ENCODE data around the gene REX1BD. TPM values are rescaled to one million over a fixed set of nuclear protein-coding genes. Genes with fewer than 3 reads are reported as not detected.
"Not testable (repeated sequence)": the region's sequence is repeated elsewhere in the genome, so short reads cannot be mapped to it uniquely, and the experiment has no call there.

REX1BD gene
- total RNA-seq, 2 experiments from 2014 or later: 73.0 to 85.2 TPM

DNA sequence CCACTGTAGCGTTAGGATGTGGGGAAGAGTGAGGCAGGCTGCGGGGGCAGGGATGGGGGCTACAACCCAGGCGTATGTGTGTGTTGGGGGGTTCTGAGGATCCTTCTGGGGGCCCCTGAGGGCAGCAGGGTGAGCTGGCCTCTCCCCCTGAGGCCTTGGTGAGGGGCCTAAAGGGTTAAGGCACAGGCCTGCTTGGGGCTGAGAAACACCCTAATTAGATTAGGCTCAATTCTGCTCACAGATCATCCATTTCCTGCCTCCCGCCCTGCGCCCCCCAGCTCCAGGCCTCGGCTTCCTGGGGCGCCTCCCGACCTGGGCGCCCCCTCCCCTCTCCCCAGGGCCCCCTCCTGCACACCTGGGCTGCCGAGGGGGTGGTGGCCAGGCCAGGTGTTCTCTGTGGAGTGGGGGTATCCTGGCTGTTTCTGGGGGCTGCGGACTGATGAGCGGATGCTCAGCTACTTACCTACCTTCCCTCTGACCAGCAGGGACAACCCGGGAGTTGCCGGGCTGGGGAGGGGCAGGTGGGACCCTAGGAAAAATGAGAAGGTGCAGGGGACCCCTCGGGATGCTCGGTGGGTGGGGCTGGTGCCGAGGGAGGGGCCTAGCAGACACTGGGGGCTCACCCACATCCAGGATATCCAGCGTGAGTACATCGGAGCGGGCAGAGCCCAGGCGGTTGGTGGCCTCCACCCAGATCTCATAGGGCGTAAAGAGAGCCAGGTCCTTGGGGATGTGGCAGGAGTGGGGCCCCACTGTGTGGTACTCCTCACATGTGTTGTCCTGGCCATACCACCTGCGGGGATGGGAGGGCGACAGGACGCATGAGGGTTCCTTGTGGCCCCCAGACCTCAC lies 9.4 kb downstream of the REX1BD start:
- H3K36me3 Mint-ChIP-seq (ENCODE audit: low read depth): no peaks in the 10 kb centered on the region
- H3K4me1 Mint-ChIP-seq: peaks cover 15% of the 10 kb centered on the region
- no peak overlapping the region for H3K4me3 Mint-ChIP-seq
- no peak for DNase-seq
- ChIA-PET POLR2A (no interaction called here), CTCF (interaction anchor here (1.7 kb wide), 1 partner anchor 9 kb away, joined by 5 read pairs; the partner anchor contains the start of gene REX1BD)
- H3K27me3 Mint-ChIP-seq: peaks cover 32% of the 10 kb centered on the region
- H3K27ac Mint-ChIP-seq: no peak overlapping the region
- no peaks in the 10 kb centered on the region for H3K9me3 Mint-ChIP-seq

DNA sequence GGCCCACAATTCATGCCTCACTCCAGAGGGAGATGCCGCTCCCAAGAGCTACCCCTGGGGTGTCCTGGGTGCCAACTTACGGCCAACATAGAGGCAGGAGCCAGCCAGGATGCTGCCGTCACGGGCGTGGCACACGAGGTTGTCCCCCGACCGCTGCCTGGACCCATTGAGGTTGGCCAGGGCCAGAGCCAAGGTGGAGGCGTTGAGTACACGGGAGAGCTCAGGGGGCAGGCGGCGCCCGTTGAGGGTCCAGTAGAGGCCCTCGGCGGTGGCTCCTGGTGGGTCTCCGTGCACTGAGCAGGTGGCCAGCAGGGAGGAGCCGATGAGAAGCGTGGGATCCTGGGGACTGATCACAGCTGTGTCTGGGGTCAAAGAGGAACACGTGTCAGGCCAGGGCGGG lies 10.9 kb downstream of the REX1BD start:
- H3K9me3 Mint-ChIP-seq: no peaks in the 10 kb centered on the region
- peaks cover 39% of the 10 kb centered on the region for H3K27me3 Mint-ChIP-seq
- POLR2A ChIA-PET: no interaction called here

DNA sequence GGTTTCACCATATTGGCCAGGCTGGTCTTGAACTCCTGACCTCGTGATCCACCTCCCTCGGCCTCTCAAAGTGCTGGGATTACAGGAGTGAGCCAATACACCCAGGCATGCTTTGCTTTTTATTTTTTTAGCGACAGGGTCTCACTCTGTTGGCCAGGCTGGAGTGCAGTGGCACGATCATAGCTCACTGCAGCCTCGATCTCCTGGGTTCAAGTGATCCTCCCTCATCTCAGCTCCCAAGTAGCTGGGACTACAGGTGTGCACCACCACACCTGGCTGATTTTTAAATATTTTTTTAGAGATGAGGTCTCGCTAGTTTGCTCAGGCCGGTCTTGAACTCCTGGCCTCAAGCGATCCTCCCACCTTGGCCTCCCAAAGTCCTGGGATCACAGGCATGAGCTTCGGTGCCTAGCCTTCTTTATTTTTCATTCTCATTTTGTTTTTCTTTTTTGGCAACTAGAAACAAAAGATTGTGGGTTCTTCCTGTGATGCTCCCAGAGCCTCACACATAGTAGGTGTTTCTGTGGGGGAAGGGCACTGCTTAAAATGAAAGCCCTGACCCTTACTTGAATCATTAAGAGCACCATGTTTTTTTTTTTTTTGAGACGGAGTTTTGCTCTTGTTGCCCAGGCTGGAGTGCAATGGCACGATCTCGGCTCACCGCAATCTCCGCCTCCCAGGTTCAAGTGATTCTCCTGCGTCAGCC lies 12.2 kb downstream of the REX1BD start:
- CTCF ChIA-PET: interaction anchor here (0.7 to 1.3 kb wide), 2 partner anchors 8 to 54 kb away, joined by 3 to 6 read pairs; no protein-coding TSS in a partner anchor
- H3K4me1 Mint-ChIP-seq: peaks cover 10% of the 10 kb centered on the region
- H3K9me3 Mint-ChIP-seq; H3K36me3 Mint-ChIP-seq (ENCODE audit: low read depth); H3K27ac Mint-ChIP-seq; H3K4me3 Mint-ChIP-seq; DNase-seq; POLR2A ChIA-PET: not testable (repeated sequence)
- H3K27me3 Mint-ChIP-seq: peaks cover 42% of the 10 kb centered on the region

More for the DNA sequence above, 10.9 kb downstream of the REX1BD start:
- DNase-seq: no peak
- CTCF ChIA-PET: interaction anchor here (0.7 to 1.3 kb wide), 4 partner anchors 11 to 88 kb away, joined by 3 read pairs; partner anchors contain the start of gene REX1BD
- Mint-ChIP-seq H3K4me1 (peaks cover 16% of the 10 kb centered on the region), H3K27ac (no peak overlapping the region), H3K36me3 (ENCODE audit: low read depth) (no peaks in the 10 kb centered on the region), H3K4me3 (no peak overlapping the region)

DNA sequence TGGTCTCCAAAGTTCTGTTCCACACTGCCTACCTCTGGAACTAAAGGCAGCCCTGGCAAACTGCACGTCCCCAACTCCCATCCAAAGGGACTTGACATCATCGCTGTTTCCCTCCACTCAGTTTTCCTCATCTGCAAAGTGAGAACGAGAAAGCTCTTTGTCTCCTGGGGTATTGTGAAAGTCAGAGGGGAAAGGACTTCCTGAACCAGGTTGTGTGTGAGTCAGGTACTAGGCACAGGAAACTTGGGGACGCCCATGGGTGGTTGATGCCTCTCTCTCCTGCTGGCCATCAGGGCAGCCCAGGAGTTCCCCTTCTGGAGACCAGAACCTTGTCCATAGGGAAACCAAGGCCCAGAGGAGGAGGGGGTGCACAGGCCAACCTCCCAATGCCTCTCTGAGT lies 13.3 kb downstream of the REX1BD start:
- no peak for DNase-seq
- POLR2A ChIA-PET: no interaction called here
- Mint-ChIP-seq H3K27ac (no peak overlapping the region), H3K9me3 (no peaks in the 10 kb centered on the region), H3K4me1 (peaks cover 7% of the 10 kb centered on the region), H3K27me3 (peaks cover 37% of the 10 kb centered on the region), H3K36me3 (ENCODE audit: low read depth) (no peaks in the 10 kb centered on the region), H3K4me3 (no peak overlapping the region)
- CTCF ChIA-PET: interaction anchor here (0.6 to 1.1 kb wide), 2 partner anchors 10 to 574 kb away, joined by 3 read pairs; no protein-coding TSS in a partner anchor

DNA sequence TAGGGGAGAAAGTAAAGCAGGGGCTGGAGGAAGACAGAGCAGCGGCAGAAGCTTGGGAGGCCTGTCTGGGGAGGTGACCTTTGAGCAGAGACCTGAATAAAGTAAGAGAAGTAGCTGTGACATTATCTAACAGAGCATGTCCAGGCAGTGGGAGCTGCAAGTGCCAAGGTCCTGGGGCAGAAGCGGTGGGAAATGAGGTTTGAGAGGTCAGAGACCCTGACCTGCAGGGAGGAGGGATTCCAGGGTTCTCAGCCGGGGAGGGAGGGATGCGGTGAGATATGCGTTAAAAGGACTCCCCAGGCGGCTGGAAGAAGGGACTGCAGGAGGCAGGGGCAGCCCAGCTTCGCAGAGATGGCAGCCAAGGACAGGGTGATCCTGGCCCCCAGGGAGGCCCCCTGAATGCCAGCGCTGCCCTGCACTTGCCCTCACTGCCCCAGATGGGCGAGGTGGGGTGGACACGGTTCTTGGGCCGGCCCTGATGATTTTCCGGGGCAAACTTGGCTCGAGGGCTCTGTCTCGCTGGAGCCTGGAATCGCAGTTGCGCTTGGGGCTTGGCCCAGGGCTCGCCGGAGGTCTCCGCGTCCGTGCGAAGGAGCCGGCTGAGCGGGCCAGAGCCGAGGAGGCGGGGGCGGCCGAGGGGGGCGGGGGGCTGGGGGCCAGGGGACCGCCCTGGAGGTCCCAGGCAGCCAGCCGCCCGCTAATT lies 14.8 kb downstream of the REX1BD start:
- peaks cover 5% of the 10 kb centered on the region for H3K4me1 Mint-ChIP-seq
- POLR2A ChIA-PET: no interaction called here
- DNase-seq: no peak
- peaks cover 51% of the 10 kb centered on the region for H3K27me3 Mint-ChIP-seq
- CTCF ChIA-PET: interaction anchor here (0.6 kb wide), 1 partner anchor 862 kb away, joined by 3 read pairs; no protein-coding TSS in a partner anchor
- no peaks in the 10 kb centered on the region for H3K36me3 Mint-ChIP-seq (ENCODE audit: low read depth)
- H3K27ac Mint-ChIP-seq: no peak overlapping the region
- H3K9me3 Mint-ChIP-seq: no peaks in the 10 kb centered on the region
- H3K4me3 Mint-ChIP-seq: no peak overlapping the region

DNA sequence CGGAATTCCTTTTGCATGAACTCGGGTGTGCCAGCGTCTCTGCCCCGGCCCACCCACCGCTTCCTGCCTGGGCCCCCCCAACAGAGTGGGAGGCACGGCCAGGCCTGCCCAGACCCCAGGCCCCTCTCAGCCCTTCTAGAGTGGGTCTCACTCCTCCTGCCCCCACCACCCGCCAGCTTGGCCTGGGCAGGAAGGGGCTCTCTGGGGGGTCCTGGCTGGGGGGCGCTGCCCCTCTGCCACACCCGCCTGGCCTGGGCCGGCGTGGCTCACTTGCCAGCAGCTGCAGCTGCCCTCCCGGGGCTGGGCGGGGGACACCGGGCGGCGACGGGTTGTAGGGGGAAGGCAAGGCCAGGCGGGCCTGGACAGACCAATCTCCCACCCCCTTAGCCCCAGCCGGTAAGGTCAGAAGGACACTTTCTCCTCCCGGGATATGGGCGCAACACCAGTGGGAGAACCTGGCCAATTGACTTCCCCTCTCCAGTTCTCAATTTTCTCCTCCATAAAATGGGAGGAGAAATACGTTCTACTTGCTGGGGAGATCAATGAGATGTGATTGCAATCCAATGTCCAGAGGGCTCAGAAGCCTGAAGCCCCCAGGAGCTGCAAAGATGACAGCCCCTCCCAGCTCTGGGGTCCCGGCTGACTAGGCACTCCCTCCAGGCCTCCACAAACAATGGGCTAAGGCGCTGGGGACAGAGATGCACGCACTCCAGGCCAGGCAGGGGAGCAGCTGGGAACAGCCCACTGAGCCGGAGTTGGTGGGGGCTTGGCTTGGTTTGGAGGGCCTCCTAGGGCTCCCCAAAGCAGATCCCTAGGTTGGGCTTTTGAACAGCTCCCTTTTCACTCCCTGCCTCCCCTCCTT lies 15.6 kb downstream of the REX1BD start:
- CTCF ChIA-PET: interaction anchor here (0.8 kb wide), 1 partner anchor 15 kb away, joined by 3 read pairs; no protein-coding TSS in a partner anchor

DNA sequence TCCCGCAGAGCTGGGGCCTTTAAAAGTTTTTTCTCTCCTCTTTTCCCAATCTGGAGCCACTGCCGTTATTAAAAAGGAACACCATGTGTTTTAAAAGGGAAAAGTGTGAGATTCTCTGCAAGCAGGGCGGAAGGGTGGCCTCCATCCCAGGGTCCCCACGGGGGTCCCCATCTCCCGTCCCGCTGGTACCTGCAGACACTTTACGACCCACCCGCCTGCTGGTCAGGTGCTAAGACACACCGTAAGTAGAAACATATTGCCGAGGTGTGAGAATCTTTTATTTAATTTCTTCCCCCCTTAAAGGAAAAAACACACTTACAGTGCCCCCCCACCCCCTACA lies 16.2 kb downstream of the REX1BD start:
- no peaks in the 10 kb centered on the region for H3K36me3 Mint-ChIP-seq (ENCODE audit: low read depth)
- H3K27me3 Mint-ChIP-seq: peaks cover 65% of the 10 kb centered on the region
- H3K4me3 Mint-ChIP-seq: no peak overlapping the region
- no peak overlapping the region for H3K27ac Mint-ChIP-seq
- ChIA-PET CTCF (interaction anchor here (0.8 kb wide), 1 partner anchor 15 kb away, joined by 3 read pairs; no protein-coding TSS in a partner anchor), POLR2A (no interaction called here)
- no peak for DNase-seq
- H3K9me3 Mint-ChIP-seq: no peaks in the 10 kb centered on the region
- peaks cover 5% of the 10 kb centered on the region for H3K4me1 Mint-ChIP-seq

More for the DNA sequence above, 15.6 kb downstream of the REX1BD start:
- Mint-ChIP-seq H3K27ac (no peak overlapping the region), H3K9me3 (no peaks in the 10 kb centered on the region), H3K4me3 (no peak overlapping the region), H3K36me3 (ENCODE audit: low read depth) (no peaks in the 10 kb centered on the region), H3K27me3 (peaks cover 59% of the 10 kb centered on the region), H3K4me1 (peaks cover 5% of the 10 kb centered on the region)
- DNase-seq: no peak
- POLR2A ChIA-PET: no interaction called here

DNA sequence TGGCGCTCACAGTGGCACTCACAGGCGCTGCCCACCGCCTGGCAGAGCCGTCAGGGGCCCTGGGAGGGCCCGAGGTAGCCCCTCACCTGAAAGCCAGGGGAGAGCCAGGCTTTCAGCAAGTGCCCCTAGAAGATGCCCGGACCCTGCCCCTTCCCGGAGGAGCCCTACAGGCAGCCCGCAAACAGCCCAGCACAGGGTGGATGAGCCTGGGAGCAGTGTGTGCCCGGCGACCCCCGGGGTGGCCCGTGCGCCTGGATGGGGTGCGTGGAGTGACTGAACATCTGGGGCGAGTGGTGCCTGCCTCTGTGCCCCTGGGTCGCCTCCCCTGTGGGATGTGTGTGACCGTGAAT lies 16.6 kb downstream of the REX1BD start:
- H3K27ac Mint-ChIP-seq: no peak overlapping the region
- no peak overlapping the region for H3K4me3 Mint-ChIP-seq
- no peaks in the 10 kb centered on the region for H3K9me3 Mint-ChIP-seq
- H3K27me3 Mint-ChIP-seq: peaks cover 68% of the 10 kb centered on the region
- DNase-seq: no peak
- CTCF ChIA-PET: no interaction called here
- H3K4me1 Mint-ChIP-seq: peaks cover 5% of the 10 kb centered on the region
- no peaks in the 10 kb centered on the region for H3K36me3 Mint-ChIP-seq (ENCODE audit: low read depth)
- POLR2A ChIA-PET: no interaction called here

DNA sequence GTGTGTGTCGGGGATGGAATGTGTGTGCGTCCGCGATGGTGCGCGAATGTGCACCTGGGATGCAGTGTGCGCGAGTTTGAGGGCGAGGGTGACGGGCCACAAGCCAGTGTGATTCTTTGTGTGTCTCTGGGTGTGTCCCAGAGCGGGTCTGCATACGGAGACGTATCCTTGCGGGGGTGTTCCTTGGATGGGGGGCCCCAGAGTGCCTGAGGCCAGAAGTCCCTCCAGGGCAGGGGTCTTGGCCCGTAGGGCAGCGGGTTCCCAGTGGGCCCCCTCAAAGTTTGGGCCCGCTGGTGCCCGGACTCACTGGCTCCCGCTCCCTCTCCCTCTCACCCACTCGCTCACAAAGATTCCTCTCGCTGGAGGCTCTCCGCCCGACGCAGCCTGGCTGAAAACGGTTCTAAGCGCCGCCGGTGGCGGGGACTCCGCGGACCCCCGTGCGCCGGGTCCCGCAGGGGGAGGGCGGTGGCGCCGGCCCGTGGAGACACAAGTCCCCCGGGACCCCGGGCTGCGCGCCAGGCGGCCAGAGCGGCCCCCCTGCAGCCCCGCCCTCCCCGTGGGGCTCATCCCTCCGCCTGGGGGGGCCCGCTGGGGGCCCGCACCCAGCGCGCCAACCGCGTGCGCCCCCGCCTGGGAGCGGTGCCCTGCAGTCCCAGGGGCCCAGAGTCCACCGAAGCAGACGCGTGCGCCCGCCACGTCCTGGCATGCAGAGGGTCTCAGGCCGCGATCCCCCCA lies 17.1 kb downstream of the REX1BD start:
- no peak overlapping the region for H3K4me3 Mint-ChIP-seq
- ChIA-PET POLR2A (no interaction called here), CTCF (no interaction called here)
- no peak overlapping the region for H3K27ac Mint-ChIP-seq
- no peaks in the 10 kb centered on the region for H3K9me3 Mint-ChIP-seq
- peaks cover 72% of the 10 kb centered on the region for H3K27me3 Mint-ChIP-seq
- no peak for DNase-seq
- H3K36me3 Mint-ChIP-seq (ENCODE audit: low read depth): no peaks in the 10 kb centered on the region
- H3K4me1 Mint-ChIP-seq: peaks cover 5% of the 10 kb centered on the region

DNA sequence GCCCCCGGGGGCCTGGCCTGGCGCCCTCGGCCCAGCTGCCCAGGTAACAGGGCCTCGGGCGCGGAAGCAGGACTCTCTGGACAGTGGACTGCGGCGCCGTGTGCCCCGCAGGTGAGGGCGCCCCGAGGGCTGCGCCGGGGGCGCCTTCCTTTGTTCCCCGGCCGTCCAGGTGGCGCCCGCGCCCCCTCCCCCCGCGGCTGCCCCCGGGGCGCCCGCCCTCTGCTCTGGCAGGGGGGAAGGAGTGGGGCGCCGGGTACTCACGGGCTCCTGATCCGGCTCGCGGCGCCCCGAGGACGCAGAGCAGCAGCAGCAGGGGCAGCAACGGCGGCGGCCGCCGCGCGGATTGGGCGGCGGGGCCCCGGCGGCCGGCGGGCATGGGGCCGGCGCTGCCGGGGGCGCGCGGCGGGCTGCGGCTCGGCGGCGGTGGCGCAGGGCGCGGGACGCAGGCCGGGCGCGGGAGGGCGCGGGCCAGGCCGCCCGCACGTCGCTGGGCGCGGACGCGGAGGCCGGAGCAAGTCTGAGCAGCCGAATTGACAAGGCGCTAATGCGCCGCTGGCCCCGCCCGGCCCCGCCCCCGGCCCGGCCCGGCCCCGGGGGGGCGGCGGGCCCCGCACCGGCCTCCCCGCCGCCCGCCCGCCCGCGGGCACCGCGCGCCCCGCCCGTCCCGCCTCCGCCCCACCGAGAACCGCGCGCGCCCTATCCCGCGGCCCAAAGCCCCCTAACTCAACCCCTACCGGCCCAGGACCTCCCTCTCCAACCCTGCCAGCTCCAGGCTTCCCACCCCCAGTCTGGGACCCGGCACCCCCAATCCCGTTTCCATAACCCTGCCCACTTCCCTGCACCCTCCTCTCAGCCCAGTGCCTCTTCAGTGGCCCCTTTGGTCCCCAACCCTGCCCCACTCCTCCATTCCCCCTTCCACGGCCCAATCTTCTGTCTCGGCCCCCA lies 18.0 kb downstream of the REX1BD start, which contains the start of gene CRLF1:
CRLF1 (minus strand) TSS at position 519 of the 945 bp plus-strand sequence; CDS start at position 376, 143 bp downstream.
- H3K4me1 Mint-ChIP-seq: peaks cover 10% of the 10 kb centered on the region
- ChIA-PET CTCF (interaction anchor here (0.5 to 1.6 kb wide), 3 partner anchors 17 to 47 kb away, joined by 3 to 4 read pairs (median 3); no protein-coding TSS in a partner anchor), POLR2A (no interaction called here)
- H3K36me3 Mint-ChIP-seq (ENCODE audit: low read depth): no peaks in the 10 kb centered on the region
- H3K27ac Mint-ChIP-seq: no peak within 1 kb of the TSS
- no peak for DNase-seq
- peaks cover 74% of the 10 kb centered on the region for H3K27me3 Mint-ChIP-seq
- H3K4me3 Mint-ChIP-seq: no peak within 1 kb of the TSS
- no peaks in the 10 kb centered on the region for H3K9me3 Mint-ChIP-seq
